Measurements from ENCODE around the gene RGS3. TPM values are rescaled to one million over a fixed set of nuclear protein-coding genes. Genes with fewer than 3 reads are reported as not detected.

RGS3 gene
- total RNA-seq, 1 experiment from 2014 or later: 16.6 TPM

GRCh38 chr9:113567361-113568080 is 104.0 kb downstream of the RGS3 start (continued):
- TF ChIP-seq AR (CRISPR knock-in tag; IDR thresholded peaks at IDR 0.05) (no peak), NR1H2 (CRISPR knock-in tag; IDR thresholded peaks at IDR 0.05) (no peak), ZNF219 (CRISPR knock-in tag; IDR thresholded peaks at IDR 0.05; ENCODE audit: borderline replicate concordance) (no peak), ZNF317 (CRISPR knock-in tag; IDR thresholded peaks at IDR 0.05; ENCODE audit: borderline replicate concordance, low read depth) (no peak), PREB (CRISPR knock-in tag; IDR thresholded peaks at IDR 0.05; ENCODE audit: borderline replicate concordance) (no peak), ATF1 (CRISPR knock-in tag; IDR thresholded peaks at IDR 0.05) (no peak), NFATC4 (CRISPR knock-in tag; IDR thresholded peaks at IDR 0.05) (no peak), TEAD1 (CRISPR knock-in tag; IDR thresholded peaks at IDR 0.05) (no peak), FOXK1 (CRISPR knock-in tag; IDR thresholded peaks at IDR 0.05) (no peak), SP1 (CRISPR knock-in tag; conservative IDR thresholded peaks at IDR 0.05) (no peak), ZSCAN18 (CRISPR knock-in tag; IDR thresholded peaks at IDR 0.05) (no peak), ZNF532 (CRISPR knock-in tag; IDR thresholded peaks at IDR 0.05; ENCODE audit: borderline replicate concordance) (no peak)

- Mint-ChIP-seq H3K27ac (no peak overlapping the region), H3K36me3 (no peaks in the 10 kb centered on the region), H3K9me3 (peaks cover 10% of the 10 kb centered on the region; the same call in 1 of the 2 replicates), H3K4me1 (peaks cover 17% of the 10 kb centered on the region), H3K4me3 (no peak overlapping the region), H3K27me3 (ENCODE audit: low read depth) (no peaks in the 10 kb centered on the region; the same call in 1 of the 2 replicates)
- CTCF ChIA-PET: interaction anchor here (1.1 kb wide), 1 partner anchor 44 kb away, joined by 3 read pairs; no protein-coding TSS in a partner anchor
- POLR2A ChIA-PET: no interaction called here
- no peak for TF ChIP-seq KAT7 (CRISPR knock-in tag; IDR thresholded peaks at IDR 0.05; ENCODE audit: borderline replicate concordance)
- TF ChIP-seq JAZF1 (CRISPR knock-in tag; IDR thresholded peaks at IDR 0.05): no peak
- TF ChIP-seq ZNF232 (CRISPR knock-in tag; IDR thresholded peaks at IDR 0.05): no peak
- no peak for TF ChIP-seq FOXP1 (CRISPR knock-in tag; IDR thresholded peaks at IDR 0.05; ENCODE audit: borderline replicate concordance)
- TF ChIP-seq NR3C1 (CRISPR knock-in tag; conservative IDR thresholded peaks at IDR 0.05; ENCODE audit: low read depth): no peak
- no peak for TF ChIP-seq ZNF416 (CRISPR knock-in tag; IDR thresholded peaks at IDR 0.05)
- TF ChIP-seq ZNF512 (CRISPR knock-in tag; IDR thresholded peaks at IDR 0.05; ENCODE audit: borderline replicate concordance): no peak
- ATAC-seq: no peak
- DNase-seq (ENCODE audit: low spot score): no peak
These were observed 104.5 kb downstream of the RGS3 start for GRCh38 chr9:113568081-113568435.
